Pons (tissue), 1 donor: ENCODE results near the gene ELOVL1.

ENCODE experiments used
- DNase-seq: peaks from one replicate; pipeline ENCODE4 v3.0.0-alpha.2; 2016; ENCODE audit warnings: low spot score

ELOVL1 gene

GRCh38 chr1:43354936-43355335 lies 12.9 kb downstream of the ELOVL1 start:
- no peak for DNase-seq

GRCh38 chr1:43354471-43354870 lies 13.3 kb downstream of the ELOVL1 start:
- no peak for DNase-seq

DNA sequence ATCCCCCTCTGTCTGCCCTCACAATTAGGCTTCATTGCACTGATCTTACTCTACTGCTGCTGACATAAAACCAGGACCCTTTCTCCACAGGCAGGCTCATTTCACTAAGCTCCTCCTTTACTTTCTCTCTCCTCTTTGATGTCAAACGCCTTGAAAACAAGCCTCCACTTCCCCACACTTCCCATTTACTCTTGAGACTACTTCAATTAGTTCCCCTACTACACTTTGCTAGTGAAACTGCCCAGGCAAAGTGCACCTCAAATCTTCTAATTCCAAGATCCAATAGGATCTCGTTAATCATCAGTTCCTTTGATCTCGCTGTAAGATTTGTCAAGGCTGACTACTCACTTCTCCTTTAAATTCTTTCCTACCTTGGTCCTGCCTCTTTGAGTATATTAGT lies 14.9 kb downstream of the ELOVL1 start:
- no peak for DNase-seq

DNA sequence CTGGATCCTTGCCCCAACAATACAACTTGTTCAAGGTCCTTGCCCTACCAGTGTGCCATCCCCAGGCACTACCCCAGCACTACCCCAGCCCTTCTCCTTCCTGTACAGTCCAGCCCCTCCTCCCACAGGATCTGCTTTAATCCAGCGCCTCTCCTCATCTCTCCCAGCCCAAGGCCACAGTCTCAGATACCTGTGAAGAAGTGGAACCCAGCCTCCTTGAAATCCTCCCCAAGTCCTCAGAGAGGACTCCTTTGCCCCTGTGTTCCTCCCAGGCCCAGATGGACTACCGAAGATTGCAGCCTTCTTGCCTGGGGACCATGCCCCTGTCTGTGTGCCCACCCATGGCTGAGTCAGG lies 15.5 kb downstream of the ELOVL1 start:
- DNase-seq, result no peak

GRCh38 chr1:43351421-43352350 lies 16.1 kb downstream of the ELOVL1 start:
- DNase-seq, result no peak

DNA sequence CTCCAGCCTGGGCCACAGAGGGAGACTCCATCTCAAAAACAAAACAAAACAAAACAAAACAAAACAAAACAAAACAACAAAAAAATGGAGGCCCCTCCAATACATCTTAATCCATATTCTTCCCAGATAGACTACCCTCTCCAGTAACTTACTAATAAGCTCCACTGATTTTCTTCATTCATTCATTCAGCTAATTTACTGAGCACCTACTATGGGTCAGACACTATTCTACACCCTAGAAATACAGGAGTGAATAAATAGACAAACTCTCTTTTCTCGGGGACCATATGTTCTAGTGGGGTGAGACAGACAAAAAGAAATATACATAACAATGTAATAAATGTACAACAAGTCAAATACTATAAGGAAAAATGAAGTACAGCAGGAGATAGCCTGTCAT lies 16.8 kb downstream of the ELOVL1 start:
- no peak for DNase-seq

DNA sequence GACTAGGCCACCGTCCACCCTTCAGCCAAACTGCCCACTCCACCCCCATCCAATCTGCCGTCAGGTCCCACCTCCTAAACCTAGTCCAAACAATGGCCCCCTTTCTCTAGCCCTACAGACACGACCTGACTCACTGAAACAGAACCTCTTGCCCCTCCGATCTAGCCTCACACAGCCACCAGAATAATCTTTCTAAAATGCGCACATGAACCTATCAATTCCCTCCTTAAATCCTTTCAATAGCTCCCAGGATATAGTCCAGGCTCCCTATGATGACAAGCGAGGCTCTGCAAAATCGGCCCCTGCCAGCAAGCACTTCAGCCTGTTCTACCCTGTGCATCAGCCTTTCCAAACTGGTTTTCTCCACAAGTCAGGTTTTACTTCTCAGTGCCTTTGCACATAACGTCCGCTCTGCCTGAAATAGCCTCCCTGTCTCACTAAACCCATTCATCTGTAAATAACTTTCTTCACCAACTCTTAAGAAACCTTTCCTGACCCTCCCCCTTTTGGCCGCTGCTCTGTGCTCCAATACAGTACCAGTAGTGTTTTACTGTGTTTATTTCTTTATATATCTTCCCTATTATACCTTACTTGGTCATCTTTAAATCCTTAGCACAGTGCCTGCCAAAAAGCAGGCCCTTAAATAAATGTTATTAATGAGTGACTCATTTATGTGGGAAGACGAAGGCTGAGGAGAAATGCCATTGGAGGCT lies 18.1 kb downstream of the ELOVL1 start:
- no peak for DNase-seq

DNA sequence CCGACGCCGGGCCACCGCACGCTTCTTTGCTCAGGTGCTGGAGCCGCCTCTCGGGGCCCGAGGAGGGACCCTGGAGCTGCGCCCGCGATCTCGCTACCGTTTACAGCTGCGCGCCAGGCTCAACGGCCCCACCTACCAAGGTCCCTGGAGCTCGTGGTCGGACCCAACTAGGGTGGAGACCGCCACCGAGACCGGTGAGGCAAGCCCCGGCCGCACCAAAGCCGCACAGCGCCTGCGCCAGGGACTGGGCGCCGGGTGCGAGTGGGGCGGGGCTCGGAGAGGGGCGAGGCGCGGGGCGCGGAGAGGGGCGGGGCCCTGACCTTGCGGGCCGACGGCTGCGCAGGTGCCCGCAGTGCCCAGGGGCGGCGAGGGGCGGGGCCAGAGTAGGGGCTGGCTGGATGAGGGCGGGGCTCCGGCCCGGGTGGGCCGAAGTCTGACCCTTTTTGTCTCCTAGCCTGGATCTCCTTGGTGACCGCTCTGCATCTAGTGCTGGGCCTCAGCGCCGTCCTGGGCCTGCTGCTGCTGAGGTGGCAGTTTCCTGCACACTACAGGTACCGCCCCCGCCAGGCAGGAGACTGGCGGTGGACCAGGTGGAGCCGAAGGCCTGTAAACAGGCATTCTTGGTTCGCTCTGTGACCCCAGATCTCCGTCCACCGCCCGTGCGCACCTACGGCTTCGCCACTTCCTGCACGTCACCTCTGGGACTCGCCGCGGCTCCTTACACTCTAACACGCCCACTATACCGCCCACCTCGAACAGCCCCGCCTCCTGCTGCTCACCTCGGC lies 18.8 kb downstream of the ELOVL1 start:
- DNase-seq, result no peak

DNA sequence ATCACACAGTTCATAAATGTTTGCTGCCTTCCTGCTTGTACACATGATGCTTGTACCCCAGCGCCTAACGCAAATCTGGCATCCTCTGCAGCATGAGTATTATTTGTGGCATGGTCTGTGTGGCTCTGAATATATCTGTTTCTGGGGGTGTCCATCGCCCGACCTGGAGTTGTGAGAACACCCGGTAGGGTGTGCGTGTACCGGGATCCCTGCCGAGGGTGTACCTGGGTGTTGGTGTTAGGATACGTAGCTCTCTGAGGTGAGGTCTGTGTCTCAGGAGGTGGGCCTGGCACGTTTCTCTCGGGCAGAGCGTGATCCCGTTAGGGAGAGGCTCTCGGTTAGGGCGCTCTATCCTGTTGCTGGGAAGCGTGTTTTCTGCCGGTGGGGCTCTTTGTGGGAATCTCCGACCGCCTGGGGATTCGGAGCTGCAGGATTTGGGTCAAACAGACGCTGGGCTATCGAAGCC lies 19.4 kb downstream of the ELOVL1 start:
- DNase-seq, result no peak

DNA sequence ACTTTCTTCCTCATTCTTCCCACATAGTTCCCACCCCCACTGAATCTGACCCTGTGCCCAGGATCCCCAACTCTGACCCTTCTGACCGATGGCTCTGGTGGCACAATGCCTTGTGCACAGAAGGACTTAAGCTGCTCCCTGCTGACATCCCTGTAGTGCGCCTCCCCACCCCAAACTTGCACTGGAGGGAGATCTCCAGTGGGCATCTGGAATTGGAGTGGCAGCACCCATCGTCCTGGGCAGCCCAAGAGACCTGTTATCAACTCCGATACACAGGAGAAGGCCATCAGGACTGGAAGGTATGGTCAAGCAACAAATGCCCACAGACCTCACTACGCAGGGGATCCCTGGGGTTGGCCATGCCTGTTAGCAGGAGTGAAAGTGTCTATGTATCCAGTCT lies 21.2 kb downstream of the ELOVL1 start:
- DNase-seq, result no peak

GRCh38 chr1:43345120-43345519 lies 22.7 kb downstream of the ELOVL1 start:
- DNase-seq, result no peak

DNA sequence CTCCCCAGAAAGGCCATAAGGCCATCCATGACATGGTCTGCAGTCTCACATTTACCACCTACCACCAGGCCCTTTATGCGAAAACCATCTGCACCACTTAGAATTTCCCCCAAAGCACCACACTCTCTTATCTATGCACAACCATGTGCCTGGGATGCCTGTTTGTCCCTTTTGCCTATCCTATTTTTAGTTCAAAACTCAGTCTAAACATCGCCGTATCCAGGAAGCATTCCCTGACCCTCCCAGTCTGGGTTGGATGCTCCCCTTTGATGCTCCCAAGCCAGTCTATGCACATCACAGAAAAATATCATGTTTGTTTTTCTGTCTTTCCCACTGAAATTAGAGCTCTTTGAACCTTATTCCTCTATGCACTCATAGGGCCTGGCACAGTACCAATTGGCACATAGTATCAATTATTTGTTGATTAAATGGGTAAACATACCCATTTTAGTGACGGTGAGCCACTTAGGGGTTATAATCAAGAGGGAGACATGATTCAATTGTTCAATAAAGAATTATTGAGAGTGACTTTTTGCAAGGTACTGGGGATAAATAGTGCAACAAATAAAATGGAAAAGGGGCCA lies 23.5 kb downstream of the ELOVL1 start:
- DNase-seq, result no peak

GRCh38 chr1:43340559-43340958 lies 27.3 kb downstream of the ELOVL1 start:
- no peak for DNase-seq

- DNase-seq, result no peak
Observed at GRCh38 chr1:43339584-43340232, 28.1 kb downstream of the ELOVL1 start.

DNA sequence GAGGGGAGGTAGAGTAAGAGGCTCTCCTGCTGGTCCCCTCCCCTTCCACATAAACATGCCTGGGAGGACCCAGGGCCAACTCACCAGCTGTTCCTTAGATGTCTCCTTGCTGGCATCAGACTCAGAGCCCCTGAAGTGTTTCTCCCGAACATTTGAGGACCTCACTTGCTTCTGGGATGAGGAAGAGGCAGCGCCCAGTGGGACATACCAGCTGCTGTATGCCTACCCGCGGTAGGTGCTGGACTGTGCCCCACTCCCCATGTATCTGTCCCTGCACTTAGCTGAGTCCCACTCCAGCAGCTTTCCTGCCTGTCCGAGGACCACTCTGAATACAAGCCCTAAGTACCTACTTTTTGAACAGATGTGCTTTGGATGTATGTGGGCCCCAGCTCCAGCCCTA lies 29.8 kb downstream of the ELOVL1 start:
- no peak for DNase-seq

DNA sequence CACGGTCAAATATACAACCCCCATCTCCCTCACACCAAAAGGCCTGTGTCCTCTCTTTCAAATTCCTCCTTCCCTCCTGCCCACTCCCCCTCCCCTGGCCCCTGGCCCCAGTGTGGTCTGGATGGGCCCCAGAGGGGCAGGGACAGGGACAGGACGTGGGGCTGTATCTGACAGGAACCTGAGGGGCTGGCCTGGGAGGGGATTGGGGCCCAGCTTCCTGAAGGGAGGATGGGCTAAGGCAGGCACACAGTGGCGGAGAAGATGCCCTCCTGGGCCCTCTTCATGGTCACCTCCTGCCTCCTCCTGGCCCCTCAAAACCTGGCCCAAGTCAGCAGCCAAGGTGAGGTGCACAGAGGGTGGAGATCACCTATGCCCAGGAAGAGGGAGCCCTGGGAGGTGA lies 30.2 kb downstream of the ELOVL1 start, which contains the start of gene MPL:
TSS of gene MPL (plus strand) at position 231 of the 400 bp plus-strand sequence. CDS start at position 262, 31 bp downstream.
- no peak for DNase-seq

GRCh38 chr1:43334453-43335205 lies 33.2 kb downstream of the ELOVL1 start:
- no peak for DNase-seq

DNA sequence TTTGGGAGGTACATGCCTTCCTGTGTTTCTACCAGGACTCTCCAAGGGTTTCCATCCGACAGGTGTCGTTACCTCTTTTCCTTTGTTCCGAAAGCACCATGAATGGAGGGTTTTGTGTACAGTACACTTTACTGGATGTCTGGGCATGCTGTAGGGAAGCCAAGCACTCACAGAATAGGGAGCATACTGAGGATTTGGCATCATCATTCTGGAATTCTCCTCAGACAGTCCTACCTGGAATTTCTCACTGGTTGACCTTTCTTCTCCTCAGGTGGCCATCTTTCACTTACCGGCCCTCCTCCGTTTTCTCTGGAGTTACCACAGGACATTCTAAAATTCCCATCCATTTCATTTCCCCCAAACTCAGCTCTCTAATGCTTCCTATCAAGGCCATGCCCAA lies 36.1 kb downstream of the ELOVL1 start:
- no peak for DNase-seq

DNA sequence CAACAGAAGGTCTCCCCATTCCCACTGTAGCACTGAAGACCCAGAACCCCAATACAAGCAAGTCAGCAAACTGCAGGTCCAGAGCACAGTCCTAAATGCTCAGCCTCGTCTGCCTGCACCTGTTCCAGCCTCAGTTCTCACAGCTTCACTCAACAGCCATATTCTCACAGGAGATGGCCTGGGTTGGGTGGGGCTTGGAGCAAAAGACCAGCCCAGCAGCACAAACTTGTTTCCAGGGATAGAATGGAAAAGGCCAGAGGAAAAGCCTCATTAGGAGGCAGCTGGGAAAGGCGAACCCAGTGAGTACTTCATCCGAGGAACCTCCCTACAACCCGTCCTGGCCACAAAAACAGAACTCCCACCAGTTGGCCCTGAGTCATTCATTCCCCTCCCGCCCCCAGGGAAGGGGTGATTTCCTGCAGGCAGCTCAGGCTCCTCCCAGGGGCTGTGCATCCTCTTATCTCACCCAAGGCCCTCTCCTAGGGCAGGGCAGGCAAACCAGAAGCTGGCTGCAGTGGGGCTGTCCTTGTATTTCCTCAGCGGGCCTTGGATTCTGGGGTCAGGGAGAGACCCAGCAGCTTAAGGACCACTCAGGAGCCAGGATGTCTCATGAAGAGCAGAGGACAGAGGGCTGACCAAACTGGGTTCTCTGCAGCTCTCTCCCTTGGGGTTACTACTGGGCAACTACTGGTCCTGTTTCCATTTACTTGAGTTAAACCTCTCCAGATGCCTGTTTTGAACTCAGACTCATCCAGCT lies 37.6 kb downstream of the ELOVL1 start:
- no peak for DNase-seq
